ENCODE results near the gene CTSS. TPM values are rescaled to one million over a fixed set of nuclear protein-coding genes. Genes with fewer than 3 reads are reported as not detected.

The CTSS gene
- total RNA-seq, 1 donor from 2014 or later: 0.81 TPM

- Mint-ChIP-seq H3K4me1 (ENCODE audit: low read depth, unreplicated experiment) (no peaks in the 10 kb centered on the region), H3K27me3 (ENCODE audit: unreplicated experiment) (peaks cover 4% of the 10 kb centered on the region), H3K9me3 (ENCODE audit: unreplicated experiment) (peaks cover 1% of the 10 kb centered on the region), H3K36me3 (ENCODE audit: unreplicated experiment) (peaks cover 5% of the 10 kb centered on the region), H3K4me3 (ENCODE audit: unreplicated experiment) (no peak overlapping the region), H3K27ac (ENCODE audit: unreplicated experiment) (no peak overlapping the region)
- TF ChIP-seq CTCF (IDR thresholded peaks at IDR 0.05; ENCODE audit: partially characterized antibody, unreplicated experiment): no peak
- DNase-seq: no peak
Measured at GRCh38 chr1:150764617-150765101, 919 bp downstream of the CTSS start.

- H3K27me3 Mint-ChIP-seq (ENCODE audit: unreplicated experiment): peaks cover 5% of the 10 kb centered on the region
- peaks cover 1% of the 10 kb centered on the region for H3K9me3 Mint-ChIP-seq (ENCODE audit: unreplicated experiment)
- H3K36me3 Mint-ChIP-seq (ENCODE audit: unreplicated experiment): peaks cover 5% of the 10 kb centered on the region
- DNase-seq: no peak
- no peaks in the 10 kb centered on the region for H3K4me1 Mint-ChIP-seq (ENCODE audit: low read depth, unreplicated experiment)
- no peak for TF ChIP-seq CTCF (IDR thresholded peaks at IDR 0.05; ENCODE audit: partially characterized antibody, unreplicated experiment)
- H3K4me3 Mint-ChIP-seq (ENCODE audit: unreplicated experiment): no peak overlapping the region
- no peak overlapping the region for H3K27ac Mint-ChIP-seq (ENCODE audit: unreplicated experiment)
Measured at GRCh38 chr1:150763018-150763417, 2.6 kb downstream of the CTSS start.

GRCh38 chr1:150762552-150762951 lies 3.0 kb downstream of the CTSS start:
- TF ChIP-seq CTCF (IDR thresholded peaks at IDR 0.05; ENCODE audit: partially characterized antibody, unreplicated experiment): no peak
- H3K4me1 Mint-ChIP-seq (ENCODE audit: low read depth, unreplicated experiment): no peaks in the 10 kb centered on the region
- peaks cover 5% of the 10 kb centered on the region for H3K36me3 Mint-ChIP-seq (ENCODE audit: unreplicated experiment)
- H3K27me3 Mint-ChIP-seq (ENCODE audit: unreplicated experiment): peaks cover 6% of the 10 kb centered on the region
- no peak for DNase-seq
- H3K27ac Mint-ChIP-seq (ENCODE audit: unreplicated experiment): no peak overlapping the region
- H3K4me3 Mint-ChIP-seq (ENCODE audit: unreplicated experiment): no peak overlapping the region
- H3K9me3 Mint-ChIP-seq (ENCODE audit: unreplicated experiment): peaks cover 1% of the 10 kb centered on the region

GRCh38 chr1:150761801-150762200 lies 3.8 kb downstream of the CTSS start:
- Mint-ChIP-seq H3K4me1 (ENCODE audit: low read depth, unreplicated experiment) (no peaks in the 10 kb centered on the region), H3K27ac (ENCODE audit: unreplicated experiment) (no peak overlapping the region), H3K4me3 (ENCODE audit: unreplicated experiment) (no peak overlapping the region), H3K27me3 (ENCODE audit: unreplicated experiment) (peaks cover 6% of the 10 kb centered on the region), H3K36me3 (ENCODE audit: unreplicated experiment) (peaks cover 5% of the 10 kb centered on the region), H3K9me3 (ENCODE audit: unreplicated experiment) (peaks cover 1% of the 10 kb centered on the region)
- TF ChIP-seq CTCF (IDR thresholded peaks at IDR 0.05; ENCODE audit: partially characterized antibody, unreplicated experiment): no peak
- no peak for DNase-seq

GRCh38 chr1:150760013-150760412 lies 5.6 kb downstream of the CTSS start:
- no peak for DNase-seq
- Mint-ChIP-seq H3K27ac (ENCODE audit: unreplicated experiment) (no peak overlapping the region), H3K4me3 (ENCODE audit: unreplicated experiment) (no peak overlapping the region), H3K9me3 (ENCODE audit: unreplicated experiment) (peaks cover 1% of the 10 kb centered on the region), H3K4me1 (ENCODE audit: low read depth, unreplicated experiment) (no peaks in the 10 kb centered on the region), H3K27me3 (ENCODE audit: unreplicated experiment) (peaks cover 6% of the 10 kb centered on the region), H3K36me3 (ENCODE audit: unreplicated experiment) (peaks cover 5% of the 10 kb centered on the region)
- no peak for TF ChIP-seq CTCF (IDR thresholded peaks at IDR 0.05; ENCODE audit: partially characterized antibody, unreplicated experiment)

Data from glutamatergic neuron (in vitro differentiated cells).